K562 (cell line): ENCODE data around the gene POLR3E. TPM values are rescaled to one million over a fixed set of nuclear protein-coding genes. Genes with fewer than 3 reads are reported as not detected.

ENCODE experiments used
- ATAC-seq: fragments of 200-7000 bp; cut with Tn5 transposase; 3 replicates; pipeline ENCODE4 v1.9.1; 2020; ENCODE audit warnings: moderate library complexity
- BruUV-seq: library from RNA; stranded (reverse); fragments of 400-500 nt; replicated peaks from 2 replicates; lab custom pipeline; 2021; lab: Mats Ljungman, UMichigan
- CTCF ChIA-PET: fragments of 300-600 bp; formaldehyde crosslinking; extraction: SDS; loops from one replicate; lab custom pipeline; 2021; ENCODE audit warnings: low intra/inter-chr PET ratio; lab: Yijun Ruan, JAX
- POLR2A ChIA-PET: fragments of 300-600, 350-650 bp; sonication (Branson Sonifier 250); formaldehyde crosslinking; extraction: SDS; loops from one replicate; lab custom pipeline; 2021; ENCODE audit warnings: antibody characterized with exemption, inconsistent platforms; lab: Yijun Ruan, JAX
- DNase-seq, 4 experiments: peaks; one replicate each; pipeline versions ENCODE4 v3.0.0 to v3.0.0-alpha.2; 2011 to 2018; ENCODE audit warnings: low spot score in 3 of 4, mixed read lengths in 3 of 4; ENCODE audit errors: extremely low read depth in 1 of 4
- FAIRE-seq: peaks from 2 replicates; lab custom pipeline; 2011; peaks lifted over from hg19 to GRCh38; lab: Jason Lieb, UNC
- H2AFZ ChIP-seq: 2 replicates; pipeline ENCODE4 v1.6.0; 2011; ENCODE audit warnings: low read depth, low read length, control low read depth, inconsistent platforms
- H3K27ac ChIP-seq: fragments of 200-600 bp; 3 replicates; pipeline ENCODE4 v1.8.0; 2011; ENCODE audit warnings: low read depth, mild to moderate bottlenecking, control low read depth, inconsistent platforms, low read length, moderate library complexity, mixed read lengths; ENCODE audit errors: extremely low read depth
- H3K27me3 ChIP-seq, 2 experiments: fragments of 300-600 bp in 1 of 2; 2 replicates in 1 of 2; 3 replicates in 1 of 2; pipeline versions ENCODE4 v1.6.0 to v1.8.0; 2011; ENCODE audit warnings: inconsistent platforms in 2 of 2, low read length in 2 of 2, mild to moderate bottlenecking in 1 of 2, mixed read lengths in 1 of 2, moderate library complexity in 1 of 2; ENCODE audit not compliant: control insufficient read depth in 2 of 2, insufficient read depth in 2 of 2
- H3K36me3 ChIP-seq: fragments of 300-600 bp; 3 replicates; pipeline ENCODE4 v1.8.0; 2011; ENCODE audit warnings: mild to moderate bottlenecking, low read length, inconsistent platforms; ENCODE audit not compliant: control insufficient read depth, insufficient read depth
- H3K4me1 ChIP-seq, 2 experiments: fragments of 200-600 bp in 1 of 2; replicated peaks in 1 of 2; 2 replicates in 1 of 2; 3 replicates in 1 of 2; pipeline versions ENCODE4 v1.5.1 to v1.8.0; 2011; ENCODE audit warnings: inconsistent platforms in 2 of 2, low read length in 2 of 2, mild to moderate bottlenecking in 1 of 2, mixed read lengths in 1 of 2, moderate library complexity in 1 of 2; ENCODE audit not compliant: control insufficient read depth in 2 of 2, insufficient read depth in 2 of 2
- H3K4me2 ChIP-seq: 2 replicates; pipeline ENCODE4 v1.6.1; 2011; ENCODE audit warnings: low read length, control low read depth, inconsistent platforms, mixed read lengths; ENCODE audit not compliant: insufficient read depth
- H3K4me3 ChIP-seq: fragments of 200-600 bp; sonication (generic), shearing (Covaris generic); 2 replicates; pipeline ENCODE4 v1.5.1; 2016; ENCODE audit warnings: control low read depth, inconsistent platforms
- H3K79me2 ChIP-seq: fragments of 200-600 bp; 3 replicates; pipeline ENCODE4 v1.8.0; 2011; ENCODE audit warnings: low read length, inconsistent platforms; ENCODE audit not compliant: control insufficient read depth, insufficient read depth
- H3K9ac ChIP-seq, 2 experiments: 2 replicates each; pipeline versions ENCODE4 v1.6.0 to v1.6.1; 2011; ENCODE audit warnings: low read depth in 2 of 2, low read length in 2 of 2, control low read depth in 1 of 2, inconsistent platforms in 1 of 2, mild to moderate bottlenecking in 1 of 2, mixed read lengths in 1 of 2; ENCODE audit not compliant: insufficient read depth in 1 of 2
- H3K9me1 ChIP-seq: one replicate; pipeline ENCODE4 v1.6.0; 2011; ENCODE audit warnings: inconsistent platforms, mild to moderate bottlenecking, low read length, moderate library complexity; ENCODE audit not compliant: control insufficient read depth, insufficient read depth
- H3K9me3 ChIP-seq: replicated peaks from 2 replicates; pipeline ENCODE4 v1.5.1; 2011; ENCODE audit warnings: low read depth, low read length, inconsistent platforms; ENCODE audit not compliant: control insufficient read depth, insufficient read depth
- H4K20me1 ChIP-seq: replicated peaks from 2 replicates; pipeline ENCODE4 v1.6.1; 2011; ENCODE audit warnings: low read length, inconsistent platforms, mixed read lengths; ENCODE audit not compliant: control insufficient read depth, insufficient read depth
- BRCA1 ChIP-seq, 2 experiments: fragments of 450-650 bp in 1 of 2; sonication (generic) in 1 of 2; formaldehyde crosslinking in 1 of 2; IDR thresholded peaks; 2 replicates each; pipeline versions ENCODE4 v1.5.0 to v1.6.1; 2017 to 2020; ENCODE audit warnings: mild to moderate bottlenecking in 1 of 2, missing genetic modification reagents in 1 of 2
- CBX8 ChIP-seq: fragments of 200-600 bp; sonication (generic); IDR thresholded peaks from 2 replicates; pipeline ENCODE4 v1.6.1; 2012; ENCODE audit warnings: borderline replicate concordance, mixed run types, low read depth, mild to moderate bottlenecking, moderate library complexity, mixed read lengths, low read length, control low read depth, inconsistent platforms; ENCODE audit not compliant: poor library complexity, severe bottlenecking; ENCODE audit errors: extremely low read depth
- CTCFL ChIP-seq: IDR thresholded peaks from 2 replicates; pipeline ENCODE4 v1.6.1; 2011; ENCODE audit warnings: borderline replicate concordance, low read depth, mild to moderate bottlenecking, moderate library complexity, low read length; ENCODE audit not compliant: insufficient read depth, poor library complexity, severe bottlenecking
- CXXC5 ChIP-seq: fragments of 250-450 bp; sonication (Bioruptor Pico); IDR thresholded peaks from 2 replicates; pipeline ENCODE4 v1.8.0; 2022; ENCODE audit warnings: inconsistent platforms, mild to moderate bottlenecking, moderate library complexity
- EP400 ChIP-seq: fragments of 450-650 bp; IDR thresholded peaks from 2 replicates; pipeline ENCODE4 v1.6.1; 2017; ENCODE audit warnings: antibody characterized with exemption, mild to moderate bottlenecking, moderate library complexity
- MAX ChIP-seq: sonication (generic); formaldehyde crosslinking; IDR thresholded peaks from 2 replicates; pipeline ENCODE4 v1.9.0; 2022; ENCODE audit warnings: mild to moderate bottlenecking, missing genetic modification reagents
- MAZ ChIP-seq, 2 experiments: fragments of 450-650 bp in 1 of 2; sonication (generic) in 1 of 2; formaldehyde crosslinking; IDR thresholded peaks in 1 of 2; conservative IDR thresholded peaks in 1 of 2; 2 replicates each; pipeline versions ENCODE4 v1.4.0 to v1.5.0; 2020; ENCODE audit warnings: mild to moderate bottlenecking in 1 of 2, missing genetic modification reagents in 1 of 2
- MED1 ChIP-seq: sonication (generic); formaldehyde crosslinking; IDR thresholded peaks from 2 replicates; pipeline ENCODE4 v1.8.1; 2023; ENCODE audit warnings: missing genetic modification reagents, borderline replicate concordance
- MEIS2 ChIP-seq: fragments of 450-650 bp; IDR thresholded peaks from 2 replicates; pipeline ENCODE4 v1.6.1; 2014; ENCODE audit warnings: mild to moderate bottlenecking; ENCODE audit not compliant: partially characterized antibody
- MYNN ChIP-seq, 2 experiments: sonication (generic); formaldehyde crosslinking in 1 of 2; IDR thresholded peaks; 2 replicates each; pipeline versions ENCODE4 v1.5.0 to v1.6.1; 2016 to 2020; ENCODE audit warnings: antibody characterized with exemption in 1 of 2, missing genetic modification reagents in 1 of 2
- NFXL1 ChIP-seq: fragments of 450-650 bp; formaldehyde crosslinking; IDR thresholded peaks from 2 replicates; pipeline ENCODE4 v1.4.0; 2021; ENCODE audit warnings: mild to moderate bottlenecking
- POLR2AphosphoS2 ChIP-seq: IDR thresholded peaks from 2 replicates; pipeline ENCODE4 v1.6.1; 2012; ENCODE audit warnings: low read length, improper control_type of control experiment
- TSC22D4 ChIP-seq: fragments of 450-650 bp; IDR thresholded peaks from 2 replicates; pipeline ENCODE4 v1.6.1; 2016; ENCODE audit warnings: missing genetic modification characterization, missing biosample characterization, control low read depth
- ZHX1 ChIP-seq: fragments of 150-350 bp; conservative IDR thresholded peaks from 2 replicates; pipeline ENCODE4 v1.6.1; 2014; ENCODE audit warnings: low read length
- ZKSCAN1 ChIP-seq: fragments of 150-350 bp; IDR thresholded peaks from 2 replicates; pipeline ENCODE4 v1.6.1; 2016; ENCODE audit warnings: low read depth, low read length
- ZNF586 ChIP-seq: fragments of 450-650 bp; formaldehyde crosslinking; conservative IDR thresholded peaks from 2 replicates; pipeline ENCODE4 v1.4.0; 2020; ENCODE audit warnings: mild to moderate bottlenecking, moderate library complexity
- WGBS: fragments of 100-300 bp; shearing (Covaris generic); methylation state at CpG from one replicate; pipeline ENCODE4 v1.1.6; 2016; ENCODE audit warnings: low coverage, mixed read lengths; ENCODE audit not compliant: insufficient coverage; ENCODE audit errors: missing lambda C conversion rate; 5-methylcytosine and 5-hydroxymethylcytosine counted together
- in situ Hi-C: fragments of 300-500 bp; cut with MboI; formaldehyde crosslinking; loops from 4 replicates; pipeline ENCODE4 v1.15.0; 2018; ENCODE audit warnings: inconsistent platforms, mixed read lengths
- intact Hi-C: fragments of 100-400 bp; cut with micrococcal nuclease; formaldehyde crosslinking; loops from 2 replicates; pipeline ENCODE4 v1.14.2; 2022
- polyA plus RNA-seq, 8 experiments: library from polyadenylated mRNA; depleted of rRNA in 4 of 8; stranded (reverse) in 5 of 8; unstranded in 3 of 8; fragments of >200 nt; fragmentation: Nextera tagmentation in 2 of 8; fragmentation: Illumina TruSeq in 1 of 8; extraction: Ambion mirVana in 2 of 8; extraction: Trizol in 1 of 8; gene quantifications; 2 replicates each; pipeline versions ENCODE4 v1.2.1 to v1.2.3, GENCODE V29; 2011 to 2014; ENCODE audit warnings: inconsistent platforms in 1 of 8, missing spikeins in 1 of 8
- total RNA-seq, 7 experiments: library from RNA; depleted of rRNA in 6 of 7; stranded (reverse); fragments of >200 nt in 6 of 7; fragmentation: Illumina TruSeq in 2 of 7; extraction: Trizol in 2 of 7; gene quantifications; 2 replicates each; pipeline versions ENCODE4 v1.2.1 to v1.2.3, GENCODE V29; 2011 to 2021; ENCODE audit warnings: low replicate concordance in 1 of 7

The POLR3E gene
- total and polyA plus RNA-seq, 9 of the 15 experiments (the other 6 are each of a cell fraction or from before 2014, with no cell fraction given), result 17.7 to 151 (median 82.6) TPM

GRCh38 chr16:22282254-22282892, 14.8 kb upstream of the POLR3E start:
- peak overlapping the region in 1 of 2 experiments; percentile 28; a peak in 1 of 4 replicates for H3K9ac ChIP-seq
- ChIA-PET CTCF (interaction anchor here (1.0 kb wide), 1 partner anchor 15 kb away, joined by 4 read pairs; the partner anchor contains the start of gene POLR3E), POLR2A (interaction anchor here (0.6 to 1.4 kb wide), 7 partner anchors 13 to 91 kb away, joined by 3 to 5 read pairs (median 4); no protein-coding TSS in a partner anchor)
- H4K20me1 ChIP-seq, result no peaks in the 10 kb centered on the region
- WGBS, result 26% methylated on average over 5 of the region's 5 CpGs
- in situ Hi-C loops, result no loop called here
- peaks cover 15 to 18% of the 10 kb centered on the region in 2 experiments; a peak in 4 of 5 replicates for H3K4me1 ChIP-seq
- H3K79me2 ChIP-seq, result no peaks in the 10 kb centered on the region
- H3K4me3 ChIP-seq, result no peak overlapping the region
- H2AFZ ChIP-seq, result no peak overlapping the region
- peak overlapping the region; percentile 28 for H3K4me2 ChIP-seq
- intact Hi-C loops, result no loop called here
- peak; percentile 97 for FAIRE-seq
- no peaks in the 10 kb centered on the region for H3K9me3 ChIP-seq
- peak; percentile 43 to 89 (median 66) for DNase-seq
- H3K9me1 ChIP-seq, result no peaks in the 10 kb centered on the region
- H3K36me3 ChIP-seq, result peaks cover 71% of the 10 kb centered on the region
- H3K27ac ChIP-seq, result peak overlapping the region; percentile 72
- peak; percentile 90 for ATAC-seq
- BruUV-seq, result no TSS peak
- no peaks in the 10 kb centered on the region for H3K27me3 ChIP-seq
- TF ChIP-seq MAX (no peak), TSC22D4 (tag) (no peak), CTCFL (no peak), POLR2AphosphoS2 (0 out of 2 replicates have a peak, but pooled peaks have one; percentile 42), ZKSCAN1 (no peak), NFXL1 (CRISPR knock-in tag) (no peak), MEIS2 (peak; percentile 98), ZHX1 (no peak), MYNN (IDR thresholded peaks at IDR 0.05) (no peak), MYNN (CRISPR knock-in tag; IDR thresholded peaks at IDR 0.05) (no peak), MAZ (CRISPR knock-in tag; conservative IDR thresholded peaks at IDR 0.05 in 1 of 2, IDR thresholded peaks at IDR 0.05 in 1 of 2) (no peak), CBX8 (no peak), CXXC5 (CRISPR knock-in tag) (peak; percentile 95), MED1 (CRISPR knock-in tag) (no peak), BRCA1 (IDR thresholded peaks at IDR 0.05) (no peak), BRCA1 (CRISPR knock-in tag; IDR thresholded peaks at IDR 0.05) (no peak), EP400 (peak; percentile 60), ZNF586 (CRISPR knock-in tag) (no peak)
